ENCODE results near the gene ACKR2. TPM values are rescaled to one million over a fixed set of nuclear protein-coding genes. Genes with fewer than 3 reads are reported as not detected.

The ACKR2 gene
- total RNA-seq, 1 experiment from 2014 or later, result 0.45 TPM

GRCh38 chr3:42894698-42895579, 85.7 kb downstream of the ACKR2 start:
- Mint-ChIP-seq H3K27ac (ENCODE audit: unreplicated experiment) (no peak overlapping the region), H3K9me3 (ENCODE audit: low read depth, unreplicated experiment) (no peaks in the 10 kb centered on the region), H3K4me3 (ENCODE audit: low read depth, unreplicated experiment) (no peak overlapping the region), H3K4me1 (ENCODE audit: low read depth, unreplicated experiment) (peaks cover 27% of the 10 kb centered on the region), H3K36me3 (ENCODE audit: insufficient read depth, unreplicated experiment) (no peaks in the 10 kb centered on the region), H3K27me3 (ENCODE audit: unreplicated experiment) (no peaks in the 10 kb centered on the region)
- TF ChIP-seq CTCF (IDR thresholded peaks at IDR 0.05; ENCODE audit: unreplicated experiment), result no peak
- no TSS peak for BruUV-seq (replicated peaks)
- CTCF ChIA-PET, result no interaction called here
- intact Hi-C loops (cut with micrococcal nuclease; ENCODE audit: unreplicated experiment), result no loop called here
- no peak for DNase-seq

GRCh38 chr3:42895580-42895868, 86.3 kb downstream of the ACKR2 start:
- no peak for TF ChIP-seq CTCF (IDR thresholded peaks at IDR 0.05; ENCODE audit: unreplicated experiment)
- Mint-ChIP-seq H3K36me3 (ENCODE audit: insufficient read depth, unreplicated experiment) (peaks cover 2% of the 10 kb centered on the region), H3K4me1 (ENCODE audit: low read depth, unreplicated experiment) (peaks cover 27% of the 10 kb centered on the region), H3K27me3 (ENCODE audit: unreplicated experiment) (no peaks in the 10 kb centered on the region), H3K27ac (ENCODE audit: unreplicated experiment) (no peak overlapping the region), H3K9me3 (ENCODE audit: low read depth, unreplicated experiment) (no peaks in the 10 kb centered on the region), H3K4me3 (ENCODE audit: low read depth, unreplicated experiment) (no peak overlapping the region)
- DNase-seq, result no peak
- CTCF ChIA-PET, result no interaction called here
- intact Hi-C loops (cut with micrococcal nuclease; ENCODE audit: unreplicated experiment), result no loop called here
- no TSS peak for BruUV-seq (replicated peaks)

- CTCF ChIA-PET, result interaction anchor here (1.3 kb wide), 1 partner anchor 9 kb away, joined by 3 read pairs; no protein-coding TSS in a partner anchor
- Mint-ChIP-seq H3K4me3 (ENCODE audit: low read depth, unreplicated experiment) (no peak overlapping the region), H3K36me3 (ENCODE audit: insufficient read depth, unreplicated experiment) (peaks cover 6% of the 10 kb centered on the region), H3K27ac (ENCODE audit: unreplicated experiment) (no peak overlapping the region), H3K4me1 (ENCODE audit: low read depth, unreplicated experiment) (peaks cover 28% of the 10 kb centered on the region), H3K9me3 (ENCODE audit: low read depth, unreplicated experiment) (peaks cover 2% of the 10 kb centered on the region), H3K27me3 (ENCODE audit: unreplicated experiment) (peaks cover 7% of the 10 kb centered on the region)
- no peak for TF ChIP-seq CTCF (IDR thresholded peaks at IDR 0.05; ENCODE audit: unreplicated experiment)
- intact Hi-C loops (cut with micrococcal nuclease; ENCODE audit: unreplicated experiment), result no loop called here
- DNase-seq, result no peak
- no TSS peak for BruUV-seq (replicated peaks)
These were observed 89.8 kb downstream of the ACKR2 start for GRCh38 chr3:42898896-42899675.

- Mint-ChIP-seq H3K27me3 (ENCODE audit: unreplicated experiment) (peaks cover 20% of the 10 kb centered on the region), H3K27ac (ENCODE audit: unreplicated experiment) (peak overlapping the region; percentile 59), H3K9me3 (ENCODE audit: low read depth, unreplicated experiment) (peaks cover 5% of the 10 kb centered on the region), H3K4me1 (ENCODE audit: low read depth, unreplicated experiment) (peaks cover 18% of the 10 kb centered on the region), H3K36me3 (ENCODE audit: insufficient read depth, unreplicated experiment) (peaks cover 6% of the 10 kb centered on the region), H3K4me3 (ENCODE audit: low read depth, unreplicated experiment) (peak overlapping the region; percentile 29)
- no peak for TF ChIP-seq CTCF (IDR thresholded peaks at IDR 0.05; ENCODE audit: unreplicated experiment)
- DNase-seq, result no peak
- CTCF ChIA-PET, result interaction anchor here (0.7 kb wide), 1 partner anchor 79 kb away, joined by 3 read pairs; the partner anchor contains the start of gene GASK1A
- intact Hi-C loops (cut with micrococcal nuclease; ENCODE audit: unreplicated experiment), result no loop called here
- no TSS peak for BruUV-seq (replicated peaks)
These were observed 91.2 kb downstream of the ACKR2 start for GRCh38 chr3:42900226-42901072.
